ENCODE data around the gene GLOD4.

Gene GLOD4

DNA sequence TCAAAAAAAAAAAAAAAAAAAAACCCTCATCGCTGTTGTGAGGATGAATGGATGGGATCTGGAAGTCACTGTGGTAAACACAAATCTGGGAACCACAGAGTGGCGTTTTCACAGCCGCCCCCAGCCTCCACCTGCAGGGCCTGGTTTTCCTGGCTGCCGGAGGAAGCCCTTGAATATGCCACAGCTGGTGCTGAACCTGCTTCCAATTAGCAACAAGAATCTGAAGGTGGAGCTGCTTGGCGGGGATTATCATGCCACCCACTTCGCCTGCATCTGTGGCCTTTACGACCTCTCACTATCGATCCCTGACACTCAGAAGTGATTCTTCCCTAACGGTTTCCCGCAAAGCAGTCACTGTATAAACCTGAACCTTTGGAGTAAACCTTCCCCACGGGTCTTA, 16.2 kb upstream of the GLOD4 start:
- Histone ChIP-seq H3K4me1 (ENCODE audit: insufficient read depth, low read length, severe bottlenecking) (peaks cover 15% of the 10 kb centered on the region), H3K36me3 (ENCODE audit: insufficient read depth, low read length) (no peaks in the 10 kb centered on the region), H3K27ac (ENCODE audit: low read depth, low read length, poor library complexity, severe bottlenecking) (no peak overlapping the region), H3K4me3 (ENCODE audit: low read depth, low read length, poor library complexity, severe bottlenecking) (no peak overlapping the region), H3F3A (ENCODE audit: insufficient read depth, low read length) (no peaks in the 10 kb centered on the region), H3K9ac (ENCODE audit: low read length) (no peak overlapping the region), H3K79me2 (ENCODE audit: insufficient read depth, low read length) (no peaks in the 10 kb centered on the region), H3K9me2 (ENCODE audit: low read depth, low read length) (no peaks in the 10 kb centered on the region), H3K27me3 (ENCODE audit: insufficient read depth, low read length) (no peaks in the 10 kb centered on the region), H3K4me2 (ENCODE audit: low read length) (no peak overlapping the region), H2AFZ (ENCODE audit: low read length) (no peak overlapping the region), H3K9me3 (ENCODE audit: low read length) (no peaks in the 10 kb centered on the region), H4K20me1 (ENCODE audit: insufficient read depth, low read length) (no peaks in the 10 kb centered on the region)
- TF ChIP-seq, protein P1, sequence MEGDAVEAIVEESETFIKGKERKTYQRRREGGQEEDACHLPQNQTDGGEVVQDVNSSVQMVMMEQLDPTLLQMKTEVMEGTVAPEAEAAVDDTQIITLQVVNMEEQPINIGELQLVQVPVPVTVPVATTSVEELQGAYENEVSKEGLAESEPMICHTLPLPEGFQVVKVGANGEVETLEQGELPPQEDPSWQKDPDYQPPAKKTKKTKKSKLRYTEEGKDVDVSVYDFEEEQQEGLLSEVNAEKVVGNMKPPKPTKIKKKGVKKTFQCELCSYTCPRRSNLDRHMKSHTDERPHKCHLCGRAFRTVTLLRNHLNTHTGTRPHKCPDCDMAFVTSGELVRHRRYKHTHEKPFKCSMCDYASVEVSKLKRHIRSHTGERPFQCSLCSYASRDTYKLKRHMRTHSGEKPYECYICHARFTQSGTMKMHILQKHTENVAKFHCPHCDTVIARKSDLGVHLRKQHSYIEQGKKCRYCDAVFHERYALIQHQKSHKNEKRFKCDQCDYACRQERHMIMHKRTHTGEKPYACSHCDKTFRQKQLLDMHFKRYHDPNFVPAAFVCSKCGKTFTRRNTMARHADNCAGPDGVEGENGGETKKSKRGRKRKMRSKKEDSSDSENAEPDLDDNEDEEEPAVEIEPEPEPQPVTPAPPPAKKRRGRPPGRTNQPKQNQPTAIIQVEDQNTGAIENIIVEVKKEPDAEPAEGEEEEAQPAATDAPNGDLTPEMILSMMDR (IDR thresholded peaks at IDR 0.05; ENCODE audit: low read length): no peak
- TF ChIP-seq EZH2 (IDR thresholded peaks at IDR 0.05; ENCODE audit: borderline replicate concordance, low read length): no peak

DNA sequence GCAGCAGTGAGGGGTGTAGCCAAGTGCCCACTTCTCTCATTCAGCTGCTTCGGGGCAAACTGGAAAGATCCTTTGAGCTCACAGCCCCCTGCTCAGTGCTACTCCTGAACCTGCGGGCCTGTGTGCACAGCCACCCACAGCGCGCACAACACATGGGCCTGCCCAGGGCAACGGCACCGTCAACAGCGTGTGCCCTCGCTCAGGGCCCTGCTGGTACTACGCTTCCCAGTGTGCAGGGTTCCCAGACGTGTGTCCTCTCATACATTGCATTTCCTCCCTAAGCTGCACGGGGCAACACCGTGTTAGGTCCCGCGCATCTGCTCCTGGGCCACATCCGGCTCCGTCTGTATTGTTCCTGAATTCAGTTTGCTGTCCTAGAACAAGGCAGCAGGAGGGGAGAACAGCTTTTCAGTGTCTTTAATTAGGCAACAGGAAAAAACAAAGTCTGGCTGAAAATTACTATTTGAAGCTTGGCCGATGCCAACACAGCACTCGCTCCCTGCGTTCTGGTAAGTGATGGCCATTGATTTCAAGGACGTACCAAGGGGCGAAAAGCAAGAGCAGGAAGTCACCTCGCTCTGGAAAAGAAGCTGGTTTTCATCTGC, 15.3 kb upstream of the GLOD4 start:
- Histone ChIP-seq H3K4me2 (ENCODE audit: low read length) (no peak overlapping the region), H3K9ac (ENCODE audit: low read length) (no peak overlapping the region), H4K20me1 (ENCODE audit: insufficient read depth, low read length) (no peaks in the 10 kb centered on the region), H3K9me2 (ENCODE audit: low read depth, low read length) (no peaks in the 10 kb centered on the region), H3K27me3 (ENCODE audit: insufficient read depth, low read length) (no peaks in the 10 kb centered on the region), H3K4me3 (ENCODE audit: low read depth, low read length, poor library complexity, severe bottlenecking) (no peak overlapping the region), H3K27ac (ENCODE audit: low read depth, low read length, poor library complexity, severe bottlenecking) (no peak overlapping the region), H3K9me3 (ENCODE audit: low read length) (no peaks in the 10 kb centered on the region), H3F3A (ENCODE audit: insufficient read depth, low read length) (no peaks in the 10 kb centered on the region), H3K79me2 (ENCODE audit: insufficient read depth, low read length) (no peaks in the 10 kb centered on the region), H2AFZ (ENCODE audit: low read length) (no peak overlapping the region), H3K36me3 (ENCODE audit: insufficient read depth, low read length) (peaks cover 5% of the 10 kb centered on the region), H3K4me1 (ENCODE audit: insufficient read depth, low read length, severe bottlenecking) (peaks cover 15% of the 10 kb centered on the region)
- TF ChIP-seq EZH2 (IDR thresholded peaks at IDR 0.05; ENCODE audit: borderline replicate concordance, low read length): no peak
- TF ChIP-seq, protein P1 (IDR thresholded peaks at IDR 0.05; ENCODE audit: low read length): no peak

DNA sequence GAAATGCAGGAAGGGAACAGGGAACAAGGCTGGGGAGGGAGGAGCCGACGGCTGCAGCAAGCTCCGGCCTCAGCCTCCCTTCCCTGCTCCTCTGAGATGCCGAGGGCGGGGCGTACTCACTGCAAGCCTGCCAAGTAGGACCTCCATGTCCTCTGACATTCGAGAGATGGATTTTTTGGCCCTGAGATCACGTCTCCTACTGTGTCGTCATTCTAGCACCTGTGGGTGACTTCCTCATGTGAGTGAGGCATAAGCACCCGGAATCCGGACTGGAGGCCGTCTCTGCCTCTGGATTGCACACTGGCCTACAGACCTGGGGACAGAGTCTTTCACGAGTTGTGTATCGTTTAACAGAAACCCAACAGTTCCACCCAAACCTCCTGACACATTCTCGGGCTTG, 14.5 kb upstream of the GLOD4 start:
- Histone ChIP-seq H3K79me2 (ENCODE audit: insufficient read depth, low read length) (no peaks in the 10 kb centered on the region), H2AFZ (ENCODE audit: low read length) (no peak overlapping the region), H3K9ac (ENCODE audit: low read length) (no peak overlapping the region), H3K9me3 (ENCODE audit: low read length) (no peaks in the 10 kb centered on the region), H3K27ac (ENCODE audit: low read depth, low read length, poor library complexity, severe bottlenecking) (no peak overlapping the region), H3K9me2 (ENCODE audit: low read depth, low read length) (no peaks in the 10 kb centered on the region), H3K27me3 (ENCODE audit: insufficient read depth, low read length) (no peaks in the 10 kb centered on the region), H3K4me2 (ENCODE audit: low read length) (no peak overlapping the region), H3K36me3 (ENCODE audit: insufficient read depth, low read length) (peaks cover 13% of the 10 kb centered on the region), H3K4me1 (ENCODE audit: insufficient read depth, low read length, severe bottlenecking) (peaks cover 15% of the 10 kb centered on the region), H4K20me1 (ENCODE audit: insufficient read depth, low read length) (no peaks in the 10 kb centered on the region), H3K4me3 (ENCODE audit: low read depth, low read length, poor library complexity, severe bottlenecking) (no peak overlapping the region), H3F3A (ENCODE audit: insufficient read depth, low read length) (no peaks in the 10 kb centered on the region)
- TF ChIP-seq EZH2 (IDR thresholded peaks at IDR 0.05; ENCODE audit: borderline replicate concordance, low read length): no peak
- TF ChIP-seq, protein P1 (IDR thresholded peaks at IDR 0.05; ENCODE audit: low read length): no peak

Data from OCI-LY1 (cell line).